CD4-positive, alpha-beta T cell treated with Interleukin-21 for 1 hour (primary cell): ENCODE measurements around the gene CDH15.
A peak's percentile ranks its signal among the peaks of the same experiment; 100 is the strongest.
"Not testable (repeated sequence)": the region's sequence is repeated elsewhere in the genome, so short reads cannot be mapped to it uniquely, and the experiment has no call there.

ENCODE experiments used
- DNase-seq: peaks from one replicate; pipeline ENCODE4 v3.0.0-alpha.2; 2020

CDH15 gene

DNA sequence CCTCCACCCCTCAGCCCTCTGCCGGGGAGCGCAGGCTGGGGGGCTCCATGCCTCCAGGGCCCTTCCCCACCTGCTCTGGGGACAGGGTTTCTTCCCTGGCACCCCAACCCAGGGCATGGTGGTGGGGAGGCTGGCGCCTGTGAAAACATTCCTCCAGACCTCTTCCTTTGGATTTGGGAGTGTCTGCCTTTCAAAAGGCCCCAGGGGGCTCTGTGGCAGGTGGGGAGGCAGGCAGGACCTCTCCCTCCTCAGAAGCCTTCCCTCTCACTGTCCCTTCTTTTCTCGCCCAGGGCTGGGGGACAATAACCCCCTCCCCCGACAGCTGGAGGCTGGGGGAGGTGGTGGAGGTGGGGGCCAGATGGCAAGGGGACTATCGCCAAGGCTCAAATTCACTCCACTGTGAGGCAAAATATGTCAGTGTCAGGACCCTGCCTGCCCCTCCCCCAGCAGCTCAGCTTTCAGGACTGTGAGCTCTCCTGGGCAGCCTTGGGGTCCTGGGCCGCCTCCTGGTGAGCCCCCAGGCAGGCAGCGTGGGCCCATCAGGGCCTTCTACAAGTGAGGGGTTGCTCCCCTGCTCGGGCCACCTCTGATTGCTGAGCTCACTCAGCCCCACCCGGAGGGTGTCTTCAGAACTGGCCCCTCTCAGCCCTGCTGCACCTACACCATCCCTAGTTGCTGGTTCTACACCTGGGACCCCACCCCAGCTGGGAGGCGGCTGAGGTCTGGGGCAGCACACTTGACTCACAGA lies 1.8 kb downstream of the CDH15 start:
- no peak for DNase-seq

DNA sequence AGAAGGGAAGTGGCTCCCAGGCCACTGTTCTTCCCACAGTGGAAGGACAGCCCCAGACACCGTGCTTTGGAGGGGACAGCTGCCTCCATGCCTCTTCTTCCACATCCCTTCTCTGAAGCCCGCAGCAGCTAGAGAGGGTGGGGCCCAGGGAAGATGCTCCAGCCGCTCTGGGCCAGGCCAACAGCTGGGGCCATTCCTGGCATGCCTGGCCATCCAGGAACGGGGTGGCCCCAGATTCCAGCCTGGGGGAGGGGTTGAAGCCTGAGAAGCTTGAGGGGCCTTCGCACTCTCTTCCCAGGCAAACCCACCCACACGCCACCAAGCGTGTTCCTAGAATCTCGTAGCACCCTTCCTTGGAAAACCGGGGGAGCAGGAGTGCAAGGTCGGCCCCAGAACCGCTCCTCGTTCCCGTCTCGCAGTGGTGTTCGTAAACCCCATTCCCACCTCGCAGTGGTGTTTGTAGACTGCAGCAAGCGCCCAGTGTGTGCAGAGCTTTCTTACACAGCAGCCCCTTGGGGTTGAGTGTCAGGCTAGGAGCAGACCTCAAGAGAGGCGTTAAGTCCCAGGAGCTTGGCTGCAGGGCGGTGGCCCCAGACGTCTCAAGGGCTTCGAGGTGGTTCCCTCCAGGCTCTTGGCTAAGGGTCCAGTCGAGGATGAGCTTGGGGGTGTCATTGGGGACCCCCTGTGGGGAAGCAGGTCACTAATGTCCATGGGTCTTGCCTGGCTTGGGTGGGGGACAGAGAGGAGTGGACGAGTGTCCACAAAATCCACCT lies 2.7 kb downstream of the CDH15 start:
- no peak for DNase-seq

DNA sequence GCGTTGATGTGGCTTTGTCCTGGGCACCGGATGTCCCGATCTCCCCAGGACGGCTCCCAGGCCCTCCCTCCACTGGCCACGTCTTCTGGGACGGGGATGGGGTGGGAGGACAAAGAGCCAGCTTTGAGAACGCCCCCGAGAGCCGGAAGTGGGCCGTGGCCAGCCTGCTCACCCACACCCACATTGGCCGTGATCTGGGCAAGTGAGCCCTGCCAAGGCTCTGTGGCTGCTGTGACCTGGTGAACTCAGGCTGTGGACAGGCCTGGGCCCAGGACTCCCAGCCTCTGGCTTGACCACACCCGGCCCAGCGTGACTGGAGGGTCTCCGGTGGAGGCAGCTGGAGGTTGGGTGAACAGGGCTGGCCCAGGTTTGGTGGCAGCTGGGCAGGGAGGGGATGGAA lies 3.3 kb downstream of the CDH15 start:
- no peak for DNase-seq

DNA sequence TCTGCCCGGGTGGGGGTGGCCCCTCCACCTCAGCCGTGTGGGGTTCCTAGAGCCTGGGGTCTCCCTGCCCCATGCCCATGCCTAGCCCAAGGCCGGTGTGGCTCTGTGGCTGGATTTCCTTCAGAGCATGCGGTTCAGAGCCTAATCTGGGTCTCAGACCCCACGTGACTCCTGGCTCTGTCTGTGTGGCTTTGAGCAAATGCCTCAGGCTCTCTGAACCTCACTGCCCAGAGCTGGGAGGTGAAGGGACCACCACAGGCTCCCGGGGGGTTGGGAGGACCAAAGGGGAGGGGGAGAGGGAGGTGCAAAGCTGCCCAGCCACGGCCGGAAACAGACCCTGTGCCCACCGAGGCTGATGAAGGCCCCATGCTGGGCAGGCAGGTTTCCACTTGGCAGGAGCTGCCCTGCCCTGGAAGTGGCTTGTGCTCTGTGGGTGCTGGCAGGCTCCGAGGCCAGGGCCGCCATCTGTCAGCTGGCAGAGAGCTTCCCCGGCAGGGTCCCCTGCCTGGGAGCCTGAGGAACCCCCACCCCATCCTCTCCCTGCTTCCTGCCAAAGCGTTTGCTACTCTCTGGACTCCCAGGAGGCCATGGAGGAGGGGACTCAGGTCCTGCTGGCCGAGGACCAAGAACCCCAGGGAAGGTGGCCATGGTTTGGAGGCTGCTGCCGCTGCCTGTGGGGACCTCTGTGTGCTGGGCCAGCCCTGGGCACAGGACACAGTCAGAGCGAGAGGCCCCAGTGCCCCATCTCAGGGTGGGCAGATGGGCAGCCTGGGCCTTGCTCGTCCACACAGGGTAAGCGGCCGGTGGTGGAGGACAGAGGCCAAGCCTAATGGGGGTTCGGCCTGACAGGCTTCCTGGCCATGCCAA lies 4.0 kb downstream of the CDH15 start:
- no peak for DNase-seq

DNA sequence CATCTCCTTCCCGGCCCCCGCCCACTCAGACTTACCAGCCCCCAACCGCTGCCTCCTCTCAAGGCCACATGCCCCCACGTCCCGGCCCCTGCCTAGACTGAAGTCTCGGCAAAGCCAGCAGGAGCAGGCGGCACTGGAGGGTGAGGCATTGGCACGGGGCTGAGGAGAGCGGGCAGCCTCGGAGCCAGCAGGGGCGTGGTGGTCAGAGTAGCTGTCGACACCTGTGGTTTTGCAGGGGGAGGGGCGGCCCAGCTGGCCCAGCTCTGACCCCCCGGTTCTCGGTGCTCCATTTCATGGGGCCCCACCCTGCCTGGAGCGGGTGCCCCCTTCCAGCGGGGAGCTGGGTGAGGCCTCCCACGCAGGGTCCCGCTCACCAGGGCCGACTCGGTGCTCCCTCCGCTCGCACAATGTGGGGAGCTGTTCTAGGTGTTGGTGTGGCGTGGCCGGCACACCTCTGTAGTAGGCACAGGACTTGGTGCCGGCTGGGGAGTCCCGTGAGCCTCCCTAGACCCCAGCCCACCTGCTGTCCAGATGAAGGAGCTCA lies 4.7 kb downstream of the CDH15 start:
- no peak for DNase-seq

DNA sequence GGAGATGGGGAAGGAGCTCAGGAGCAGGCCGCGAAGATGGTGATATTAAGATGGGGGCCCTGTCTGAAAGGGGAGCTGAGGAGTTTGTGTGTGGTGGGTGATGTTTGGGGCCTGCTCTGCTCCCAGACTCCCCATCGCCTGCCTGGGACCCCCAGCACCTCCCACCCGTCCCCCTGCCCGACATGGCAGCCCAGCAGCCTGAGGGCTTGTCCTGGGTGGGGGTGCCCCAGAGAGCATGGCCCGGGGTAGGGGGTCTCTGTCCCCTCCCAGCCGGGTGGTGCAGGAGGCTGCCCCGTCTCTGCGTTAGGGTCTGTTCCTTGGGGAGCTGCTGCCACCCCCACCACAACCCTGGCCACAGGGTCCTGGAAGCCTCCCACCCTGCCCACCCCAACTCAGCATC lies 5.2 kb downstream of the CDH15 start:
- DNase-seq, result no peak

DNA sequence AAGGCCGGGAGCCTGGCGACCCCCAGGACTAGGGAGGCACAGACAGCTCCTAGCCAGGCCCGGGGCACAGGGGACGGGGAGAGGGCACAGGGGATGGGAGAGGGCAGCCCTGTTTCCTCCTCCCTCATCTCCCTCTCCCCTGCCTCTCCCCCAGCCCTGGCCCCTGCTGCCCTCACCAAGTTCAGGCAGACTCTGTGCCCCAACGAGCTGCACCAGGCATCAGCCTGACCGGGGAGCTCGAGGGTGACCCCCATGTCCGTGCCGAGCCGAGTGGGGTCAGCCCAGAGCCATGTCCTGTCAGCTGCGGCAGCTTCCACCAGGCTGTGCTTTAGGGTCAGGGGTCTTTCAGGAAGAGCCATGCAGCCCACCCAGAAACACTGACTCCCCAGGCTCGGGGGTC lies 6.0 kb downstream of the CDH15 start:
- DNase-seq, result no peak

DNA sequence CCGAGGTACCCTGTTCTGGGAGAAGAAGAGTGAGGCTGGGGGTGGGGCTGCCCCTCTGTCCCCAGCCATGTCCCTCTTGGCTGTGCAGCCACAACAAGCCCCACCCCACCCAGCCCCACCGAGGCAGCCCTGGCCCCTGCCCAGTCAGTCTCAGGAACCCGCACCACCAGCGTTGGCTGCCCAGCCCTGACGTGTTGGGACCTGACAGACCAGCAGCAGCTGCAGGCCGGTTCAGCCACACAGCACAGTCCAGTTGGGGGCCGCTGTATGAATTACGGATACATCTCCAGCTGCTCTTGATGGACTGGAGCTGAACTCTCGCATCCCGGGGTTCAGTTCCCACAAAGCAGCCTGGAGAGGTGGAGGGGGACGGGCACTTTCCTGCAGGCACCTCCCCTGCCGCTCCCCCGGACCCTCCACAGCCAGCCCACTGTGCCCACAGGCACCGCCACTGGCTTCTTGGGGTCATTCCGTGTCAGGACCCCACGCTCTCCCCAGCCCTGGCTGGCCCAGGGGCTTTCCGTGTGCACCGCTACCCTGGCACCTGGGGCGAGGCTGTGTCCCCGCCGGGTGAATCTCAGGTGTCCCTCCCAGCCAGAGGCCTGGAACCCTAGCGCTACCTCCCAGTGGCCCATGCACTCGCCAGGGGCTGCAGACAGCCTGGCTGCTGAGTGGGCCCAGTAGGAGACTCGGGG lies 7.1 kb downstream of the CDH15 start:
- no peak for DNase-seq

DNA sequence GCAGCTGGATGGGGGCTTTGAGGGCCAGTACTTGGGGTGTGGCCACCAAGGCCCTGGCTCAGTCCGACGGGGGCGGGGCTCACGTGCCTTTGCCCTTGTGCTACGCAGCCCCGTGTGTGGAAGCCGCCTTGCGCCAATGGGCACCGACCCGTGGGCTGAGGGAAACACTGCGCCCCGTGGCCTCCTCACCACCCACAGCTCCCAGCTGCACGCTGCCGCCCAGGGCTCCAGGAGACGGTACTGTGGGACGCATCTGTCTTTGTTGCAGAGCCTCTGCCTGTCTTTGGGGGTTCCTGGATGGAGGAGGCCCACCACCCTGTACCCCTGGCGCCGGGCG lies 7.6 kb downstream of the CDH15 start:
- no peak for DNase-seq

DNA sequence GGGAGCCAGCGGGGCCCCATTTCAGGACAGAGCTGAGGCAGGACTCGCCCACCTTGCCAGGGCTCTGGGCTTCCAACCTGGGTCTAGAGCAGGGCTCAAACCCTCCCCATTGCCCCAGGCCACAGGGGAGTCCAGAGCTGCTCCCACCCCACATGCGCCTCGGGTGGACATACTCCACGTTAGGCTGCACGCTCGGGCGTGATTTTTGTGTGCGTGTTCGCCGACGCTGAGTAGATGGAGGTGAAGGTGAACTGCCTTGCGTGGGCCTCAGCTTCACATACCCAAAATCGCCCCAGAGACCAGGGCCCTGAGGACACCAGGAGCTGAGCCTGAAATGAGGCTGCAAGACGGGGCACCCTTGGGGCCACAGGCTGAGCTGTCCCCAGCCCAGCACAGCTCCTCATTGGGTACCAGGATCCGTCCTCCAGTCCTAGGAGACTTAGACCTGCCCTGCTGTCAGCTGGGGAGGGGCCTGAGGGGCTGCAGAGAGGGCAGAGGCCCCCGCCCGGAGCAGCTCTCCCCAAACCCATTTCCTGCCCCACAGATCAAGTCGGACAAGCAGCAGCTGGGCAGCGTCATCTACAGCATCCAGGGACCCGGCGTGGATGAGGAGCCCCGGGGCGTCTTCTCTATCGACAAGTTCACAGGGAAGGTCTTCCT lies 8.2 kb downstream of the CDH15 start:
- DNase-seq, result no peak

DNA sequence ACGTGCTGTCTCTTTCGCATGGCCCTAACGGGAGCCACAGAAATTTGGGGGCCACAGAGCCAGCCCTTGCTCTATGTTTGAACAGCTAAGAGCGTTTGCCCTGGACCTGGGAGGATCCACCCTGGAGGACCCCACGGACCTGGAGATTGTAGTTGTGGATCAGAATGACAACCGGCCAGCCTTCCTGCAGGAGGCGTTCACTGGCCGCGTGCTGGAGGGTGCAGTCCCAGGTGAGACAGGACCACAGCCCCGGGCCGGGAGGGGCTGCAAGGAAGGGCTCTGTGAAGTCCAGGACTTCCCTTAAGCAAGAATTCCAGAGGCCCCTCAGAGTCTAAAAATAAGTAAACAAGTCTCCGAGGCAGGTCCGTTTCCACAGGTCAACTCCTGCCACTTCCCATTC lies 11.9 kb downstream of the CDH15 start:
- DNase-seq, result no peak

DNA sequence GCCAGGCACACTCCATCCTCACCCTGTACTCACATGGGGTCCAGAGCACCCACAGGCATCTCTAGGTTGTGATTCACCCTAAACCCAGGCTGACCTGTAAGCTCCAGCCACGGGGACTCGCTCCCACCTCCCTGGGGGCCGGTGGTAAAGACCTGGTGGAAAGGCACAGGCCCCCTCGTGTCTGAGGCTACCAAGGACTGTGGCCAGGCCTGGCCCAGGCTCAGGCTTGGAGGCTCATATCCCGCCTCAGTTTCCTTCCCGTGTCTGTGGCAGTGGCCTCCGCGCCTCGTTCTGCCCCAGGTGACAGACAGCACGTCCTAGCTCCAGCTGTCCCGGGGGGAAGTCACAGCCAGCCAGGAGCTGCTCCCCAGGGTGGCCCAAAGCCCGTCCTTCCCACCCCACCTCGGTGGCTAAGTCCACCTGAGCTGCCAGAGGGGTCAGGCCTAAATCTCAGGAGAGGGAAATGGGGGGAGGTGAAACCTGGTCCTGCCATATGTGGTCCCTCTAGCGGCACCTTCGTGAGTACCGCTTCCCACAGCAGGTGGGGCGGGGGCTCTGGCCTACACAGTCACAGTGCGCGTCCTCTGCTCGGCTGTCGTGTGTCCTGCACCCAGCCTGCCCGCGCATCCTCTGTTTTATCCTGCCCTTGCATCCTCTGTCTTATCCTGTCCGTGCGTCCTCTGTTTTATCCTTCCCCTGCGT lies 12.6 kb downstream of the CDH15 start:
- no peak for DNase-seq

DNA sequence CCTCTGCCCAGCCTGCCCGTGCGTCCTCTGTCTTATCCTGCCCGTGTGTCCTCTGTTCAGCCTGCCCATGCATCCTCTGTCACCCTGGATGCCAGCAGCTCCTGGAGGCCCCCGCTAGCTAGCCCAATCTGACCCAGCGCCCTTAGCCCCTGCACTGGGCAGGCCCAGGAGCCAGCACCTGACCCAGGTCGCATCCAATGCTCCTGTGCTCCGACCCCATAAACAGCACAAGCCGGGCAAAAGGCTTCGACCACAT lies 13.1 kb downstream of the CDH15 start:
- DNase-seq, result no peak

DNA sequence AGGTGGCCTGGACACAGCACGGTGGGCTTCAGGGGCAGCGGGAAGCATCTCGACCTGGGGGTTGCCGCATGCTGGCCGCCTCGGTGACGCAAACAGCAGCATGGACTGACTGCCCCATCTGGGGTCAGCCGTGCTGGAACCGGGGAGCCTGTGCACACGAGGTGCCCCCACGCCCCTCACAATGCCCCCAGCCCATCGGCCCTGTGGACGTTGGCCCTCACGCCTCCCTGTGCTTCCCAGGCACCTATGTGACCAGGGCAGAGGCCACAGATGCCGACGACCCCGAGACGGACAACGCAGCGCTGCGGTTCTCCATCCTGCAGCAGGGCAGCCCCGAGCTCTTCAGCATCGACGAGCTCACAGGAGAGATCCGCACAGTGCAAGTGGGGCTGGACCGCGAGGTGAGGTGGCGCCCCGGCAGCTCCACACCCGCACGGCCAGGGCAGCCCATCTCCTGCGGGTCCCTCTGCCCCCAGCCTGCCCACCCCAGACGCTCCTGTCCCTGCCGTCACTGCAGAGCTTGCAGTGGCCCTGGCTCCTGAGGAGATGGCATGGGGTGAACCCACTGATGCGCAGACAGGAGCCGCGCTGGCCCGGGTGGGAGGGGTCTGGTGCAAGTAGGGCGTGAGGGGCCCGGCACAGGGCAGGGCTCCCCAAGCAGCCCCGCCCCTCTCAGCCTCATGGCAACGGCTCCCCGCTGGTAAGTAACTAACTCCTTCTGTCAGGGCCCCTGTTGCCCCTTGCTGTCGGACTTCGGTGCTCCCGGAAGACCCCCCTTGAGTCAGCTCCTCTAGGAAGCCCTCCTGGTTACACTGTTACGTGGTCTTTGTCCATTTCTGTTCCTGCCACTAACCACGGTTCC lies 13.6 kb downstream of the CDH15 start:
- DNase-seq, result no peak

DNA sequence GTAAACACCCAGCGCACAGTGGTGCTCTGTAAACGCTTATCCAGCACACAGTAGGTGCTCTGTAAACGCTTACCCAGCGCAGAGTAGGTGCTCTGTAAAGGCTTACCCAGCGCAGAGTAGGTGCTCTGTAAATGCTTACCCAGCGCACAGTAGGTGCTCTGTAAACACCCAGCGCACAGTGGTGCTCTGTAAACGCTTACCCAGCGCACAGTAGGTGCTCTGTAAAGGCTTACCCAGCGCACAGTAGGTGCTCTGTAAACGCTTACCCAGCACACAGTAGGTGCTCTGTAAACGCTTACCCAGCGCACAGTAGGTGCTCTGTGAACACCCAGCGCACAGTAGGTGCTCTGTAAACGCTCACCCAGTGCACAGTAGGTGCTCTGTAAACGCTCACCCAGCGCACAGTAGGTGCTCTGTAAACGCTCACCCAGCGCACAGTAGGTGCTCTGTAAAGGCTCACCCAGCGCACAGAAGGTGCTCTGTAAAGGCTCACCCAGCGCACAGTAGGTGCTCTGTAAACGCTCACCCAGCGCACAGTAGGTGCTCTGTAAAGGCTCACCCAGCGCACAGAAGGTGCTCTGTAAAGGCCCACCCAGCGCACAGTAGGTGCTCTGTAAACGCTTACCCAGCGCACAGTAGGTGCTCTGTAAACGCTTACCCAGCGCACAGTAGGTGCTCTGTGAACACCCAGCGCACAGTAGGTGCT lies 14.5 kb downstream of the CDH15 start:
- DNase-seq, result not testable (repeated sequence)

DNA sequence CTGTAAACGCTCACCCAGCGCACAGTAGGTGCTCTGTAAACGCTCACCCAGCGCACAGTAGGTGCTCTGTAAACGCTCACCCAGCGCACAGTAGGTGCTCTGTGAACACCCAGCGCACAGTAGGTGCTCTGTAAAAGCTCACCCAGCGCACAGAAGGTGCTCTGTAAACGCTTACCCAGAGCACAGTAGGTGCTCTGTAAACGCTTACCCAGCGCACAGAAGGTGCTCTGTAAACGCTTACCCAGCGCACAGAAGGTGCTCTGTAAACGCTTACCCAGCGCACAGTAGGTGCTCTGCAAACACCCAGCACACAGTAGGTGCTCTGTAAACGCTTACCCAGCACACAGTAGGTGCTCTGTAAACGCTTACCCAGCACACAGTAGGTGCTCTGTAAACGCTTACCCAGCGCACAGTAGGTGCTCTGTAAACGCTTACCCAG lies 15.1 kb downstream of the CDH15 start:
- DNase-seq, result not testable (repeated sequence)

DNA sequence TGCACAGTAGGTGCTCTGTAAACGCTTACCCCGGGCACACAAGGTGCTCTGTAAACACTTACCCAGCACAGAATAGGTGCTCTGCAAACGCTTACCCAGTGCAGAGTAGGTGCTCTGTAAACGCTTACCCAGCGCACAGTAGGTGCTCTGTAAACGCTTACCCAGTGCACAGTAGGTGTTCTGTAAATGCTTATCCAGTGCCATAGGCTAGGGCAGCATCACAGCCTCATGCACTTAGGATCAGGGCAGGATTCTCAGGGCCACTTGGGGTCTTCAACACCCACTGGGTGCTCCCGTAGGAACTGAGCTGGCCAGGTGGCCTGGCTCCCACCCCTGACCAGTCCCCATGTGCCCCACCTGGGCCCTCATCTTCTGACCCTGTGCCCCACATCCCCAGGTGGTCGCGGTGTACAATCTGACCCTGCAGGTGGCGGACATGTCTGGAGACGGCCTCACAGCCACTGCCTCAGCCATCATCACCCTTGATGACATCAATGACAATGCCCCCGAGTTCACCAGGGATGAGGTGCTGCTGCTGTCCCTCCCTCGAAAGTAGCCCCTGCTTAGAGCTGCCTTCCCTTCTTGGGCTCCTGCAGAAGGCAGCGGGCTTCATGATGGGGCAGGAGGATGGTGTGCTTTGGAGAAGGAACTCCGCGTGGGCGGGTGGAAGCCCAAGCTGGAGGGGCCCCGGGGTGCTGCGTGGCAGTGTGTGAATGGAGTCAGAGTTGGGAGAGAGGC lies 15.7 kb downstream of the CDH15 start:
- DNase-seq, result peak; percentile 23

DNA sequence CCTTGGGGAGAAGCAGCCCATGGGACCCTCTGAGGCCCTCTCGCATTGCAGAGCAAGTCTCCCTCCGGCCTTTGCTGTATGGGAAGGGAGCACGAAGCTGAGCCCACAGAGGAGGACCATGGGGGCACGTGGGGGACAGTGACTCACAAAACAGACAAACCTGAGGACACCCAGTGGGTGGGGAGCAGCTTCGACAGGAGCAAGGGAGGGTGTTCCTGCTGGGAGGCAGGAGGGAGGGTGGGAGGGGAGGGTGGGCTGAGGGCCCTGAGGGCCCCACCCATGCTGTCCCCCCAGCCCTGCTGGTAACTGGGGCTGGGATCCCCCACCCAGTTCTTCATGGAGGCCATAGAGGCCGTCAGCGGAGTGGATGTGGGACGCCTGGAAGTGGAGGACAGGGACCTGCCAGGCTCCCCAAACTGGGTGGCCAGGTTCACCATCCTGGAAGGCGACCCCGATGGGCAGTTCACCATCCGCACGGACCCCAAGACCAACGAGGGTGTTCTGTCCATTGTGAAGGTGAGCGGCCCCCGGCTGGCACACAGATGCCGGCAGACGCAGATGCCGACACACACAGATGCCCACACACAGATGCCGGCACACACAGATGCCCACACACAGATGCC lies 16.3 kb downstream of the CDH15 start:
- no peak for DNase-seq
